Fibroblast of lung (primary cell): ENCODE results near the gene NRSN2. TPM values are rescaled to one million over a fixed set of nuclear protein-coding genes. Genes with fewer than 3 reads are reported as not detected.
"Not testable (repeated sequence)": the region's sequence is repeated elsewhere in the genome, so short reads cannot be mapped to it uniquely, and the experiment has no call there.

Source experiments
- DNase-seq, 2 donors: peaks; one replicate each; pipeline versions ENCODE4 v3.0.0 to v3.0.0-alpha.2; 2010; ENCODE audit warnings: low read depth in 2 of 2
- H2AFZ ChIP-seq: 2 replicates; pipeline ENCODE4 v1.5.1; 2012; ENCODE audit warnings: low read length, control low read depth, inconsistent platforms
- H3K27ac ChIP-seq: 2 replicates; pipeline ENCODE4 v1.5.1; 2011; ENCODE audit warnings: low read length, control low read depth; ENCODE audit not compliant: insufficient read depth
- H3K27me3 ChIP-seq: 2 replicates; pipeline ENCODE4 v1.5.1; 2011; ENCODE audit warnings: mild to moderate bottlenecking, low read length; ENCODE audit not compliant: control insufficient read depth, insufficient read depth
- H3K36me3 ChIP-seq: 2 replicates; pipeline ENCODE4 v1.5.1; 2011; ENCODE audit warnings: low read length; ENCODE audit not compliant: control insufficient read depth, insufficient read depth
- H3K4me1 ChIP-seq: 2 replicates; pipeline ENCODE4 v1.5.1; 2011; ENCODE audit warnings: low read length; ENCODE audit not compliant: control insufficient read depth, insufficient read depth; ENCODE audit errors: extremely low read depth
- H3K4me2 ChIP-seq: 2 replicates; pipeline ENCODE4 v1.5.1; 2011; ENCODE audit warnings: low read length, control low read depth; ENCODE audit not compliant: insufficient read depth; ENCODE audit errors: extremely low read depth
- H3K4me3 ChIP-seq, 4 experiments: fragments of 200-600 bp in 1 of 4; sonication (generic) in 1 of 4; replicated peaks in 1 of 4; 2 replicates each; pipeline ENCODE4 v1.5.1; 2011 to 2016; ENCODE audit warnings: low read length in 4 of 4, low read depth in 3 of 4, mild to moderate bottlenecking in 3 of 4, control low read depth in 2 of 4, inconsistent platforms in 1 of 4, mixed read lengths in 1 of 4; ENCODE audit not compliant: insufficient read depth in 1 of 4; ENCODE audit errors: control extremely low read depth in 1 of 4
- H3K79me2 ChIP-seq: 2 replicates; pipeline ENCODE4 v1.5.1; 2012; ENCODE audit warnings: mild to moderate bottlenecking, low read length, inconsistent platforms; ENCODE audit not compliant: control insufficient read depth, insufficient read depth
- H3K9ac ChIP-seq: 2 replicates; pipeline ENCODE4 v1.5.1; 2011; ENCODE audit warnings: mild to moderate bottlenecking, low read length, control low read depth; ENCODE audit not compliant: insufficient read depth
- H3K9me3 ChIP-seq: 2 replicates; pipeline ENCODE4 v1.5.1; 2012; ENCODE audit warnings: low read depth, low read length; ENCODE audit not compliant: control insufficient read depth, insufficient read depth
- H4K20me1 ChIP-seq: 2 replicates; pipeline ENCODE4 v1.5.1; 2011; ENCODE audit warnings: low read length; ENCODE audit not compliant: control insufficient read depth, insufficient read depth; ENCODE audit errors: extremely low read depth
- CTCF ChIP-seq, 2 donors: IDR thresholded peaks in 1 of 2; conservative IDR thresholded peaks in 1 of 2; 1 replicate in 1 of 2; 2 replicates in 1 of 2; pipeline ENCODE4 v1.5.1; 2011 to 2012; ENCODE audit warnings: low read length in 2 of 2, control low read depth in 1 of 2, inconsistent platforms in 1 of 2, low read depth in 1 of 2, mild to moderate bottlenecking in 1 of 2
- EZH2 ChIP-seq: IDR thresholded peaks from 2 replicates; pipeline ENCODE4 v1.5.1; 2012; ENCODE audit warnings: low read length, control low read depth, mild to moderate bottlenecking; ENCODE audit errors: missing control alignments
- polyA plus RNA-seq, 2 donors: library from polyadenylated mRNA; depleted of rRNA in 1 of 2; stranded (reverse) in 1 of 2; unstranded in 1 of 2; fragments of >200 nt; gene quantifications; 2 replicates each; pipeline ENCODE4 v1.2.1, GENCODE V29; 2011 to 2012; ENCODE audit warnings: missing spikeins in 1 of 2
- total RNA-seq: library from RNA; depleted of rRNA; stranded (reverse); fragments of >200 nt; gene quantifications from 2 replicates; pipeline ENCODE4 v1.2.1, GENCODE V29; 2014

The NRSN2 gene
- total and polyA plus RNA-seq, 2 donors (not counting 1 experiment from before 2014, with no cell fraction given) = 34.5 to 60.5 TPM

GRCh38 chr20:385448-385847, 38.5 kb downstream of the NRSN2 start:
- H3K4me1 ChIP-seq = no peaks in the 10 kb centered on the region
- H3K9ac ChIP-seq = no peak overlapping the region
- no peak for TF ChIP-seq CTCF (conservative IDR thresholded peaks at IDR 0.05 in 1 of 2, IDR thresholded peaks at IDR 0.05 in 1 of 2; ENCODE audit: low read depth in 1 of 2, low read length in 2 of 2)
- H4K20me1 ChIP-seq = no peaks in the 10 kb centered on the region
- no peaks in the 10 kb centered on the region for H3K27me3 ChIP-seq
- peaks cover 6% of the 10 kb centered on the region for H3K79me2 ChIP-seq
- H2AFZ ChIP-seq = no peak overlapping the region
- no peak overlapping the region for H3K4me2 ChIP-seq
- H3K36me3 ChIP-seq = peaks cover 1% of the 10 kb centered on the region
- no peak for DNase-seq
- H3K9me3 ChIP-seq = no peaks in the 10 kb centered on the region
- H3K27ac ChIP-seq = no peak overlapping the region
- no peak overlapping the region for H3K4me3 ChIP-seq

GRCh38 chr20:386634-387033, 39.7 kb downstream of the NRSN2 start:
- not testable (repeated sequence) for H3K4me2 ChIP-seq, H3K36me3 ChIP-seq, H3K4me1 ChIP-seq, H3K79me2 ChIP-seq, H3K27me3 ChIP-seq, H3K9ac ChIP-seq, H3K27ac ChIP-seq, DNase-seq, H2AFZ ChIP-seq, H4K20me1 ChIP-seq, H3K9me3 ChIP-seq, H3K4me3 ChIP-seq

GRCh38 chr20:387520-387919, 40.6 kb downstream of the NRSN2 start:
- Histone ChIP-seq H2AFZ (no peak overlapping the region), H3K4me1 (no peaks in the 10 kb centered on the region), H3K27me3 (no peaks in the 10 kb centered on the region), H3K4me2 (no peak overlapping the region), H3K9me3 (no peaks in the 10 kb centered on the region), H4K20me1 (no peaks in the 10 kb centered on the region), H3K36me3 (peaks cover 7% of the 10 kb centered on the region), H3K9ac (no peak overlapping the region), H3K79me2 (peaks cover 2% of the 10 kb centered on the region), H3K4me3 (no peak overlapping the region), H3K27ac (no peak overlapping the region)
- no peak for TF ChIP-seq CTCF (conservative IDR thresholded peaks at IDR 0.05 in 1 of 2, IDR thresholded peaks at IDR 0.05 in 1 of 2; ENCODE audit: low read depth in 1 of 2, low read length in 2 of 2)
- no peak for TF ChIP-seq EZH2
- DNase-seq = no peak
